GM12801 (cell line): ENCODE data around the gene EEF1B2.

Experiments used
- CTCF ChIP-seq: IDR thresholded peaks from one replicate; pipeline ENCODE4 v1.5.1; 2011; ENCODE audit warnings: control low read depth; ENCODE audit not compliant: insufficient read length; ENCODE audit errors: extremely low read depth

The EEF1B2 gene

GRCh38 chr2:206159346-206160124, at the start of gene EEF1B2, which contains the start of gene NDUFS1:
Gene EEF1B2, plus strand, starts transcription at chr2:206159895. Its CDS starts 85 bp downstream, at chr2:206159980.
Gene NDUFS1, minus strand, starts transcription at chr2:206159444. Its CDS starts 5,766 bp downstream, at chr2:206153678.
- no peak for TF ChIP-seq CTCF

- TF ChIP-seq CTCF: no peak
Observed at GRCh38 chr2:206112108-206112507, 47.6 kb upstream of the EEF1B2 start.

GRCh38 chr2:206112846-206113547, 46.7 kb upstream of the EEF1B2 start:
- TF ChIP-seq CTCF: no peak

- TF ChIP-seq CTCF: no peak
Observed at GRCh38 chr2:206115026-206115578, 44.6 kb upstream of the EEF1B2 start.

- TF ChIP-seq CTCF: no peak
Observed at GRCh38 chr2:206116278-206116677, 43.4 kb upstream of the EEF1B2 start.

- TF ChIP-seq CTCF: no peak
Observed at GRCh38 chr2:206125901-206126300, 33.8 kb upstream of the EEF1B2 start.

- no peak for TF ChIP-seq CTCF
Observed at GRCh38 chr2:206127656-206128055, 32.0 kb upstream of the EEF1B2 start.
